ENCODE results near the gene EWSR1. TPM values are rescaled to one million over a fixed set of nuclear protein-coding genes. Genes with fewer than 3 reads are reported as not detected.
A peak's percentile ranks its signal among the peaks of the same experiment; 100 is the strongest.

EWSR1 gene
- total RNA-seq, 1 experiment from 2014 or later = 462 TPM

DNA sequence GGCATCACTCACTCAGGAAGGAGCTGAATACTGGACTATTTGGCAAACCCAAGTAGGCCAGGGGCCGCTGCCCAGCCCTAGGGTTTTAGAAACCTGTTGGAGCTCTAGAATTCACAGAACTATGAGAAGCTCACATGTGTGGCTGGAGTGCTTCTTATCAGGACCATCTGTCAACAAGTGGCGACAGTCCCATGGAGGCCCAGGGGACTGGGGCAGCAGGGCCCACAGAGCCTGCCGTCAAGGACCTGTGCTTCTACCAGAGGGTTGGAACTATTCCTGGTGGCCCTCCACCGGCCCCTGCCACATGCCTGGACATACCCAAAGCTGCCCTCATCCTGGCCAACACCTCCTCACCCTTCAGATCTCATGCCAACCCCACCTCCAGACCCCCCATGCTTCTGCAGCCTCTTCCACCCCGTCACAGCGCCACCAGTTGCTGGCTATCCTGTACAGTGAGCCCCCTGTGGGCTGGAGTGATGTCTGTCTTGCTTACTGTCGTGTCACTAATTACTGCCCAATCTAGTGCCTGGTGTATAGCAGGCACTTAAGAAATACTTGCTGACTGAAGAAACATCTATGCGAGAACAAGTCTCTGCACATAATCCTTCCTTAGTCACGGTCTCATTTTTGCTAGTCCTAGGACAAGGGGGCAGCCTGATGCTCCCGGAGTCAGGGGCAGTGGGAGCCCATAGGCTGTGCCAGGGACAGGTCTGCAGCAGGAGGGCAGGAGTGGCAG is 74.7 kb downstream of the EWSR1 start:
- Histone ChIP-seq H2BK12ac (ENCODE audit: insufficient read length, low read depth, low read length) (no peak overlapping the region), H3K27me3 (ENCODE audit: insufficient read depth, low read length) (no peaks in the 10 kb centered on the region), H3K9ac (ENCODE audit: extremely low read depth, insufficient read length, low read length) (no peak overlapping the region), H3K4me2 (ENCODE audit: insufficient read depth, insufficient read length, low read length) (no peak overlapping the region), H3K23me2 (ENCODE audit: insufficient read length, low read depth, low read length, poor library complexity, severe bottlenecking) (no peaks in the 10 kb centered on the region), H4K8ac (replicated peaks; ENCODE audit: insufficient read length, low read depth, low read length) (no peak overlapping the region), H4K5ac (ENCODE audit: insufficient read length, low read depth, low read length) (no peak overlapping the region), H3K14ac (ENCODE audit: insufficient read depth, low read length) (no peak overlapping the region), H2BK120ac (ENCODE audit: low read depth, low read length, poor library complexity, severe bottlenecking) (no peak overlapping the region), H4K91ac (ENCODE audit: insufficient read length, low read depth, low read length) (no peak overlapping the region), H2BK5ac (ENCODE audit: insufficient read length, low read length) (no peak overlapping the region), H3K79me1 (ENCODE audit: insufficient read depth, low read depth, low read length, poor library complexity, severe bottlenecking) (no peaks in the 10 kb centered on the region), H2AK5ac (ENCODE audit: insufficient read length, low read length) (no peak overlapping the region), H3T11ph (ENCODE audit: low read length) (no peak overlapping the region), H4K20me1 (ENCODE audit: control insufficient read depth, insufficient read depth, insufficient read length) (no peaks in the 10 kb centered on the region), H3K18ac (ENCODE audit: insufficient read length, low read depth, low read length) (no peak overlapping the region), H2BK20ac (ENCODE audit: low read depth, low read length, poor library complexity, severe bottlenecking) (no peak overlapping the region), H3K4ac (ENCODE audit: low read depth, low read length) (no peak overlapping the region), H3K23ac (ENCODE audit: insufficient read length, low read depth, low read length) (no peak overlapping the region), H3K9me3 (ENCODE audit: control insufficient read depth, low read depth, low read length) (no peaks in the 10 kb centered on the region), H3K27ac (ENCODE audit: insufficient read length, low read depth, low read length) (no peak overlapping the region), H3K56ac (ENCODE audit: insufficient read length, low read depth, low read length) (no peak overlapping the region), H3K4me1 (ENCODE audit: insufficient read depth, low read length) (no peaks in the 10 kb centered on the region), H3K79me2 (ENCODE audit: insufficient read depth, low read length) (no peaks in the 10 kb centered on the region), H2AFZ (ENCODE audit: low read length) (no peak overlapping the region), H2BK15ac (ENCODE audit: low read depth, low read length) (no peak overlapping the region)
- no peak overlapping the region; a peak in 1 of 5 replicates for H3K4me3 Mint-ChIP-seq
- TF ChIP-seq, protein P1, sequence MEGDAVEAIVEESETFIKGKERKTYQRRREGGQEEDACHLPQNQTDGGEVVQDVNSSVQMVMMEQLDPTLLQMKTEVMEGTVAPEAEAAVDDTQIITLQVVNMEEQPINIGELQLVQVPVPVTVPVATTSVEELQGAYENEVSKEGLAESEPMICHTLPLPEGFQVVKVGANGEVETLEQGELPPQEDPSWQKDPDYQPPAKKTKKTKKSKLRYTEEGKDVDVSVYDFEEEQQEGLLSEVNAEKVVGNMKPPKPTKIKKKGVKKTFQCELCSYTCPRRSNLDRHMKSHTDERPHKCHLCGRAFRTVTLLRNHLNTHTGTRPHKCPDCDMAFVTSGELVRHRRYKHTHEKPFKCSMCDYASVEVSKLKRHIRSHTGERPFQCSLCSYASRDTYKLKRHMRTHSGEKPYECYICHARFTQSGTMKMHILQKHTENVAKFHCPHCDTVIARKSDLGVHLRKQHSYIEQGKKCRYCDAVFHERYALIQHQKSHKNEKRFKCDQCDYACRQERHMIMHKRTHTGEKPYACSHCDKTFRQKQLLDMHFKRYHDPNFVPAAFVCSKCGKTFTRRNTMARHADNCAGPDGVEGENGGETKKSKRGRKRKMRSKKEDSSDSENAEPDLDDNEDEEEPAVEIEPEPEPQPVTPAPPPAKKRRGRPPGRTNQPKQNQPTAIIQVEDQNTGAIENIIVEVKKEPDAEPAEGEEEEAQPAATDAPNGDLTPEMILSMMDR (conservative IDR thresholded peaks at IDR 0.05) = no peak
- DNase-seq = no peak
- peak overlapping the region in 2 of 3 experiments; percentile 57 to 64; a peak in 4 of 7 replicates for H3K27ac Mint-ChIP-seq
- H3K27me3 Mint-ChIP-seq (ENCODE audit: low read depth) = no peaks in the 10 kb centered on the region
- H3K36me3 Mint-ChIP-seq (ENCODE audit: insufficient read depth in 1 of 3, low read depth in 3 of 3) = peaks cover 25 to 88% (median 50%) of the 10 kb centered on the region in 3 experiments; a peak in 6 of 7 replicates
- no peaks in the 10 kb centered on the region for H3K4me1 Mint-ChIP-seq
- H3K9me3 Mint-ChIP-seq = no peaks in the 10 kb centered on the region
- WGBS (ENCODE audit: extremely low coverage, insufficient read length, low lambda C conversion rate) = no CpG with 5 or more reads among the region's 10 CpGs
